Activated T-cell treated with anti-CD3 and anti-CD28 coated beads for 24 hours (primary cell): ENCODE results near the gene KRTAP5-8.
"Not testable (repeated sequence)": the region's sequence is repeated elsewhere in the genome, so short reads cannot be mapped to it uniquely, and the experiment has no call there.

ENCODE experiments used
- DNase-seq: peaks from one replicate; pipeline ENCODE4 v3.0.0-alpha.2; 2020; ENCODE audit warnings: low read depth

KRTAP5-8 gene

DNA sequence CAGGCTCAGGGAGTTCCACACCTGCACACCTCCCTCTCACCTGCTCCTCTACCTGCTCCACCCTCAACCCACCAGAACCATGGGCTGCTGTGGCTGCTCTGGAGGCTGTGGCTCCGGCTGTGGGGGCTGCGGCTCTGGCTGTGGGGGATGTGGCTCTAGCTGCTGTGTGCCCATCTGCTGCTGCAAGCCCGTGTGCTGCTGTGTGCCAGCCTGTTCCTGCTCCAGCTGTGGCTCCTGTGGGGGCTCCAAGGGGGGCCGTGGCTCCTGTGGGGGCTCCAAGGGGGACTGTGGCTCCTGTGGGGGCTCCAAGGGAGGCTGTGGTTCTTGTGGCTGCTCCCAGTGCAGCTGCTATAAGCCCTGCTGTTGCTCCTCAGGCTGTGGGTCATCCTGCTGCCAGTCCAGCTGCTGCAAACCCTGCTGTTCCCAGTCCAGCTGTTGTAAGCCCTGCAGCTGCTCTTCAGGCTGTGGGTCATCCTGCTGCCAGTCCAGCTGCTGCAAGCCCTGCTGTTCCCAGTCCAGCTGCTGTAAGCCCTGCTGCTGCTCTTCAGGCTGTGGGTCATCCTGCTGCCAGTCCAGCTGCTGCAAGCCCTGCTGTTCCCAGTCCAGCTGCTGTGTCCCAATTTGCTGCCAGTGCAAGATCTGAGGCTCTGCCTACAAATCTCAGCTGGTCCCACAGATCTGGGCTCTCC, at the start of gene KRTAP5-8:
KRTAP5-8 (plus strand) TSS at position 49 of the 689 bp plus-strand sequence; CDS start at position 80, 31 bp downstream.
- DNase-seq: not testable (repeated sequence)

DNA sequence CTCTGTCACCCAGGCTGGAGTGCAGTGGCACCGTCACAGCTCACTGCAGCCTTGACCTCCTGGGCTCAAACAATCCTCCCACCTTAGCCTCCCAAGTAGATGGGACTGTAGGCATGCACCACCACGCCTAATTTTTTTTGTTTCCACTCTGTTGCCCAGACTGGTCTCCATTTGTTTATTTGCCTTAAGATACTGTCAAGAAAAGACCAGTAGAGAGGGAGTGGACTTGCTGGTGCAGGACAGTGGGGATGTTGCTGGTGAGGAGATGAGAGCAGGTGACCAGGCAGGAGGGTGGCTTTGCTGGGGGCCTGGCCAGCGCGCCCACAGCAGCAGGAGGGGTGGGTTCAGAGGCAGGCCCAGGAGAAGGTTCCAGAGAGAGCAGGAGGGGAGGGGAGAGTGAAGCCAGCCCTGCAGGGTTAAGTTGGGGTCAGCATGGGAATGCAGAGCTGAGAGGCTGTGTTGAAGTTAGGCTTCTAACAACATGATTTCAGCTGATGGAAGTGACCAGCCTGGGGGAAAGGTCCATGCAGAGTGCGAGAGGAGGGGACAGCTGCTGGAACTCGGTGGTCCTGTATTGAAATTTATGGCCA, 49.0 kb upstream of the KRTAP5-8 start:
- DNase-seq: no peak

DNA sequence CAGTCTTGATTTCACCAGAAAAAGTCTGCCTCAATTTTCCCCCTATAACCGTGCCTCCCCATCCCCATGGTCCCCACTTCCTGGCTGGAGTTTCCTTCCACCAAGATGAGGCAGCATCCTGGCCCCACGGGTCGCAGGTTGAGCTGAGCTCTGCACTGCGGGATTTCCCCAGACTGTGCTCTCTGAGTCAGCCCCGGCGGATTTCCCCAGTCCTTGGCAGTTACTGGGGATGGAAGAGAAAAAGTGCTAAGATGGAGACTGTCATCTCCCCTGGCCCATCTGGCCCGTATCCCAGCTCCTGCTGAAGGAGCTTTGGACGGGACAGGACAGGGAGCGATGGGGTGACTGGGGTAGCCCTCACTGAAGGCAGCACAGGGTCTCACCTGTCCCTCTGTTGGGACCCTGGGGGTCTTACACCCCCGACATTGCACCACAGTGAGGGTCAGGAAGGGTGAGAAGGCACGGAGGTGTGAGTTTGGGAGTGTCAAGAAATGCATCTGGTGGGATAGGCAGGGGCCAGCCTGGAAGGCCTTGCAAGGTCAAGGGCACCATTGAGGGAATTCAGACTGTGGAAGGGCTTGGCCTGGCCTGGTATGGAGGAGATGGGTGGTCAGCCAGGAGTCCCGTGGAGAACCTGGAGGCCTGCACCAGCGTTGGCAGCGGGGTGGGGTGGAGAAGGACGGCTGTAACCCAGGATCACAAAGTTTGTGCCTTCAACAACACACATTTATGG, 48.3 kb upstream of the KRTAP5-8 start:
- peak; percentile 46 for DNase-seq

DNA sequence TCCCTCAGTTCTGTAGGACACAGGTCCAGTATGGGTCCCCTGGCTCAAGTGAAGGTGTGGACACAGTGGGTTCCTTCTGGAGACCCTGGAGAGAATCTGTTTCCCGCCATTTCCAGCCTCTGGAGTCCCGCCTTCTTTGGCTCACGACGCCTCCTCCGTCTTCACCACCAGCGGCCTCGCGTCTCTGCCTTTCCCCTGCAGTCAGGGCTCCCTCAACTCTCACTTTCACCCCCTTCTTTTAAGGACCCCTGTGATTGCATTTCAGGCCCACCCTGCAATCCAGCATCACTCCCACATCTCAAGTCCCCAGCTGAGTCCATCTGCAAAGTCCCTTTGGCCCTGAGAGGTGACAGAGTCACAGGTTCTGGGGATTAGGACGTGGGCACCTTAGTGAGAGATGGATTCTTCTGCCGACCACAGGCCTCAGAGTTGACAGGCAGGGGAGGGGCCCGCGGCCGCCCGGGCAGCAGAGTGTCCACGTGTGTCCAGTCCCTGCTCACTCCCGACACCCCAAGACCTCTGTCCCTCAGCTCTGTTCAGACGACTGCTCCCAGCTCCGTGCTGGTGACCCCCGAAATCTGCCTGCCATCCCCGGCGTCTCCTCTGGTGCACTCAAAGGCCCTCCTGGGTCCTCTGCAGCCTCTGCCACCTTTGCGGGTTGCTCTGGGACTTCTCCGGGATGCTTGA, 47.6 kb upstream of the KRTAP5-8 start:
- DNase-seq: no peak

DNA sequence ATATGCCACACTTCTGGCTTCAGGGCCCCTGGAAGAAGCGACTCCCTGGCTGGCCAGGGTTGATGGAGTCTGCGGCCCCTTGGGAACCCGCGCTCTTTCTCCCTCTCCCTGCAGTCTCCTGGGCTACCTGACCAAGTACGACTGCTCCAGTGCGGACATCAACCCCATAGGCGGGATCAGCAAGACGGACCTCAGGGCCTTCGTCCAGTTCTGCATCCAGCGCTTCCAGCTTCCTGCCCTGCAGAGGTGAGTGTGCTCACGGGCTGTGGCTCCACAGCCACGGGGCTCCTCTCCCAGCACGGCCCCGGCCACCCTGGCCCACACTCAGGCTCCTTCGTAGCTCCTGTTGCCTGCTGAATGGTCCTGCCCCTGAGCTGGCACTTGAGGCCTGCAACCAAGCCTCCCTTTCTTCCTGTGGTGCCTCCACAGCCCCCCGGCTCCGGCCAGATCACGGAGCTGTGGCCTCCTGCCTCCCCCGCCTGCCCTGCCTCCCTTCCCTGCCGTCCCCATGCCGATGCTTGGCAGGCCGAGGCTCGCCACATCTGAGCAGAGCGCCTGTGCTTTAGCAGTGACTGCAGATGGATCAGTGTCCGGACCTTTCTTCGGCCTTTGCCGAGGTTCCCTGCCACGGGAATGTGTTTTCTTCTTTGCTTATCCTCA, 47.0 kb upstream of the KRTAP5-8 start:
- DNase-seq: no peak

DNA sequence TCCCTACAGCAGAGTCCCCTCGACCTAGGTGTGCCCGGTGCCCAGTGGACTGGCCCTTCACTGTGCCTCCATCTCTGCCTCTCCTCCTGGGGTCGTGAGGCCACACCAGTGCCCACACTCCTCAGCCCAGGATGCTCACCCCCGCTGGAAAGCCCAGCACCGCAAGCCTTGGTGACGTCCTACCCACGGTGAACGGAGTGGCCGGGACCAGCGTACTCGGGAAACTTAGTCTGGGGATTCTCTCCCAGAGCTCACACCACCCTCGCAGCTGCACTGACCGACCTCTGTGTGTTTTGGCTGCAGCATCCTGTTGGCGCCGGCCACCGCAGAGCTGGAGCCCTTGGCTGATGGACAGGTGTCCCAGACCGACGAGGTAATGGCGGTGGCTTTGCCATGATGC, 46.3 kb upstream of the KRTAP5-8 start:
- no peak for DNase-seq

DNA sequence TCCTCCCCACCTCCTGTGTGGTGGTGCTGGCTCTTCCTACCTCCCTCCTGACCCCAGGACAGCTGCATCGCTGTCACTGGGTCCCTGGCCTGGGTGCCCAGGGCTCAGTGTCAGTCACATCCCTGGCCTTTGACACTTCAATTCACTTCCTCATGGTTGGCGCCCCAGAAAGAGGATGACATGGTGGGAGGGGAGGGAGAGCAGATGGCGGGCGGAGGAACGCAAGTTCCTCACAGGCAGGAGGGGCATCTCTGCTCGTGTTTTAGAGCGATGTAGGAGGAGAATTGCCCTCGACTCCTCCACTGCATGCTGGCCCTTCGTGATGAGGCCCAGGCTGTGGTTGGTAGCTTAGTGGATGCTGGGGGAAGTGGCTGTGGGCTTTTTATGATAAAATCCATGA, 45.9 kb upstream of the KRTAP5-8 start:
- DNase-seq: no peak

DNA sequence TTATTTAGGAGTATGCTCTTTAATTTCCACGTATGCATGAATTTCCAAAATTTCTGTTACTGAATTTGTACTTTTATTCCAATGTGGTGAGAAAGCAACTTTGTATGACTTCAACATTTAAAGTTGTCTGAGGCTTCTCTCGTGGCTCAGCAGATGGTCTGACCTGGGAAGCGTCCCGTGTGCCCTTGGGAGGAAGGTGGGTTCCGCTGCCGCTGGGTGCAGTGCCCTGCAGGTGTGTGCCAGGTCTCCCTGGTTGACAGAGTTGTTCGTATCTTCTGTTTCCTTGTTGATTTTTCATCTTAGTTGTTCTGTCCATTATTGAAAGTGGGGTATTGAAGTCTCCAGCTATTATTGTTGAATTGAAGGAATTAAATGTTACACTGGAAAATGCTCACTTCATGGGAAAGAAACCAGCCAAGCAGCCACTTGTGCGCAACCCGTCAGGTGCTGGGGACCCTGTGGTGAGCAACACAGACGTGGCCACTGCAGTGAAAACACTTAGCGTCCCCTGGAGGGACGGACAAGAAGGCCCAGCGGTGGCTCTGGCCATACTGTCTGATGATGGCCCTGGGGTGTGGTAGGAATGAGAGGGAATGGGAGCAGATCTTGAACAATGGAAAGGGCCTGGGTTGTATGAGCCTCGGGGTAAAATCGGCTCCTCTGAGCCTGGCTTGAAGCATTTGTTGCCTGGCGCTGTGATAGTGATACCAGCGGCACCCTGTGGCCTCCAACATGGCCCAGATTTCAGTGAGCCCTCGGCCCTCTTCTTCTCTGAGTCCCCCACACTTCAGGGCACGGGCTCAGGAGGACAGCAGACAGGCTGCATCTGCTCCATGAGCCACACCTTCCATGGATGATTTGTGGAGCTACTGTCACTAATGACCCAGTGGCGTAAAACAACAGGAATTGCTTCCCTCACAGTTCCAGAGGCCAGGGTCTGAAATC, 42.3 kb upstream of the KRTAP5-8 start:
- DNase-seq: no peak

- DNase-seq: no peak
These were observed 41.4 kb upstream of the KRTAP5-8 start for GRCh38 chr11:71496421-71496820.

- no peak for DNase-seq
These were observed 39.7 kb upstream of the KRTAP5-8 start for GRCh38 chr11:71498091-71498490.

GRCh38 chr11:71499125-71499524, 38.7 kb upstream of the KRTAP5-8 start:
- no peak for DNase-seq

GRCh38 chr11:71499546-71499945, 38.3 kb upstream of the KRTAP5-8 start:
- no peak for DNase-seq

DNA sequence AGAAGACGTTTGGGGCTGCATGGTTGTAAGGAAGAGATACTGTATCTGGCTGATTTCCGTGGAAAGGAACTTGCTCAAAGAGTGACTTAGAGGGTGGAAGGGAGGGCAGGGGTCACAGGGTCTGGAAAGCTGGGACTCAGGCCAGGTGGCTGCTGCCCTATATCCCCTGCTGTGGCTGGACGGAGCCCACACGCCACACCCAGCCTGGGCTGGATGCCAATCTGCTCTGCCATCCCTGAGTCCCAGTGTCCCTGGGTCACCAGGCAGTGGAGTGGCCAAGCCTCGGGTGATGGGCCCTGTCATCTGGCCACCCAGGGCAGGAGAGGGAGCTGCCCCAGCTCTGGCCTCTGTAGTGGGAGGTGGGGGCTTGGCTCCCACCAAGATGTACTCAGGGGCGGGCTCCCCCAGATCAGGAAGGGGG, 37.2 kb upstream of the KRTAP5-8 start:
- no peak for DNase-seq

- DNase-seq: no peak
These were observed 36.5 kb upstream of the KRTAP5-8 start for GRCh38 chr11:71501071-71501985.

DNA sequence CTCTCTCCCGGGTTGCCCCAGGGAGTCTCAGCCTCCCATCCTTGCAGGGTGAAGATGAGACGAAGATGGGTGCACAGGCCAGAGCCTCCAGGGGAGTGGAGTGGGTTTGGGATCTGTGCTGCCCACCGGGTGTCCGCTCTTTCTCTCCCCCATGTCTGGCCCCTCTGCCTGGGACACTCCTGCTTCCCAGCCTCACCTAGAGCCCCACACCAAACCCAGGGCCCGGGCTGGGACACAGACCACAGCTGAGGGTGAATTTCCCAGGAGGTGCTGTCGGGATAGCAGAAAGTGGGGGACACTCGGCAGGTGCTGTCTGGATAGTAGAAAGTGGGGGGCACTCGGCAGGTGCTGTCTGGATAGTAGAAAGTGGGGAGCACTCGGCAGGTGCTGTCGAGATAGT, 35.8 kb upstream of the KRTAP5-8 start:
- DNase-seq: no peak

DNA sequence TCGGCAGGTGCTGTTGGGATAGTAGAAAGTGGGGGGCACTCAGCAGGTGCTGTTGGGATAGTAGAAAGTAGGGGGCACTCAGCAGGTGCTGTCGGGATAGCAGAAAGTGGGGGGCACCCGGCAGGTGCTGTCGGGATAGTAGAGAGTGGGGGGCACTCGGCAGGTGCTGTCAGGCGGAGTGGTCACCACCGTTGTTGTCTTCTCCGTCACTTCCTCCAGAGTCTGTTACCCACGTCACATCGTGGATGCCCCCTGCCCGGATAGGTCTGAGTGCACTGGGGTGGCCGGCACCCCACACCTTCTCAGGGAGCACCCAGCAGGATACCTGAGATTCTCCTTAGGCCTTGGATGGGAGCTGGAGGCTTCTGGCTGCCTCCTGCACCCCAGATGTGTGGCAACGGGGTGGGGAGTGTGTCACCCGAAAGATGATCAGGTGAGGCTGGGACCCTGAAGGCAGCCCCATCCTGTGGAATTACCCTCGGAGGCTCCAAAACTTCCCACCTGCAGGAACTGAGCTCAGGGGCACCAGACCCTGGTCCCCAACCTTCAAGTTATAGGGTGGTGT, 34.9 kb upstream of the KRTAP5-8 start:
- no peak for DNase-seq

DNA sequence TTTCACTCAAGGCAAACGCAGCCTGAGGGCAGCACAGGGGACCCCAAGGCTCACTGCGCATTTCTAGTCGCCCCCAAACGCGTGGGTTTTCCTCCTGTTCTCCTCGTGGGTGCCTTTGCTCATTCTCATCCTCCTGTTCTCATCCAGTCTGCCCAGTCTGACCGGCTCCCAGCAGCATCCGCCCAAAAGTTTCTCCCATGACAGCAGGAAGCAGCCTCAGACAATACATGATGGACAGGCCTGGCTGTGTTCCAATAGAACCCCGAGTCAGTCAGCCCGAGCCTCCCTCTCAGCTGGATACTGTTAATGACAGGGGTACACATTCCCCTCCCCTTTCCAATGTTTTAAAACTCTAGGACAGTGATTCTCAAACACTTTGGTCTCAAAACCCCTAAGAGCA, 33.3 kb upstream of the KRTAP5-8 start:
- no peak for DNase-seq

DNA sequence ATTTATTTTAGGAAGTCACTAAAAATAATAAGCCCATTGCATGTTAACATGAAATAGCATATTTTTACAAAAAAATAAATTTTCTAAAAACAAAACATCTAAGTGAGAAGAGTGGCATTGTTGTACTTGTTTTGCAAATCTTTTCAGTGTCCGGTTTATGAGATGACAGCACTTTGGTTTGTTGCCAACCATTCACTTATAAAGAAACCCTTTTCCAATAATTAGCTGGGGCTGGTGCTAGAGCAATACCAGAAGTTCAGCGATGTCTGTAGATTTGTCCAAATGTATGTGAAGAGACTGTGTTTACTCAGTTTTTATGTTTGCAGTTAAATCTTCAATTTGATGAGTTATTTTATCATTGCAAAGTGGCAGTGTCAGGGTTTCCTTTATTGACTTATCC, 32.8 kb upstream of the KRTAP5-8 start:
- DNase-seq: no peak

DNA sequence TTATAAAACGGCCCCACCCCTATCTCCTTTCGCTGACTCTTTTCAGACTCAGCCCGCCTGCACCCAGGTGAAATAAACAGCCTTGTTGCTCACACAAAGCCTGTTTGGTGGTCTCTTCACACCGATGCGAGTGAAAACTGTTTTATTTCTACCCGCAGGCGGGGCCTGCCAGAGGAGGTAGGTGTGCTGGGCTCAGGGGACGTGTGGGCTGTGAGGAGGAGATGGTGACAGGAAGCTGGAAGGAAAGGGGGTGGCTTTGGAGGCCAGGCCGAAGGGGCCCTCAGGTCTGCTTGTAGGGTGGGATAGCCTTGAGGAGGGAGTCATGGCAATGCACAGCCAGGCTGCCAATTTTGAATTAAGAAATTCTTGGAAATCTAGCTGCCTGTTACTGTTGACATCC, 32.0 kb upstream of the KRTAP5-8 start:
- DNase-seq: no peak

- no peak for DNase-seq
These were observed 30.7 kb upstream of the KRTAP5-8 start for GRCh38 chr11:71507102-71507501.
